H1 (cell line): ENCODE results near the gene APH1B.

ENCODE experiments used
- GTF2F1 ChIP-seq: IDR thresholded peaks from 2 replicates; pipeline ENCODE4 v1.6.1; 2012; ENCODE audit warnings: low read depth, low read length, improper control_type of control experiment, borderline replicate concordance
- HDAC2 ChIP-seq, 2 experiments: fragments of 300-600 bp in 1 of 2; sonication (generic) in 1 of 2; IDR thresholded peaks; 2 replicates each; pipeline ENCODE4 v1.6.1; 2011 to 2012; ENCODE audit warnings: low read depth in 2 of 2, low read length in 2 of 2, mild to moderate bottlenecking in 2 of 2, moderate library complexity in 2 of 2, borderline replicate concordance in 1 of 2, inconsistent platforms in 1 of 2
- JUND ChIP-seq: IDR thresholded peaks from 2 replicates; pipeline ENCODE4 v1.6.1; 2011; ENCODE audit warnings: mild to moderate bottlenecking, improper control_type of control experiment, low read length
- PHF8 ChIP-seq: fragments of 200-600 bp; sonication (generic); conservative IDR thresholded peaks from 2 replicates; pipeline ENCODE4 v1.7.1; 2012; ENCODE audit warnings: low read depth, mild to moderate bottlenecking, inconsistent platforms, low read length, moderate library complexity
- POLR2AphosphoS5 ChIP-seq: IDR thresholded peaks from 2 replicates; pipeline ENCODE4 v1.6.1; 2011; ENCODE audit warnings: low read depth, low read length
- RAD21 ChIP-seq, 2 experiments: IDR thresholded peaks in 1 of 2; conservative IDR thresholded peaks in 1 of 2; 2 replicates each; pipeline ENCODE4 v1.6.1; 2011; ENCODE audit warnings: low read depth in 2 of 2, low read length in 2 of 2, improper control_type of control experiment in 1 of 2, inconsistent platforms in 1 of 2, mild to moderate bottlenecking in 1 of 2, moderate library complexity in 1 of 2
- RFX5 ChIP-seq: IDR thresholded peaks from 2 replicates; pipeline ENCODE4 v1.6.1; 2011; ENCODE audit warnings: low read depth, low read length, improper control_type of control experiment, borderline replicate concordance
- SP1 ChIP-seq: IDR thresholded peaks from 2 replicates; pipeline ENCODE4 v1.6.1; 2011; ENCODE audit warnings: low read depth, low read length
- SUZ12 ChIP-seq: fragments of 200-600 bp; sonication (generic); IDR thresholded peaks from 2 replicates; pipeline ENCODE4 v1.6.1; 2012; ENCODE audit warnings: mild to moderate bottlenecking, inconsistent platforms, low read length, moderate library complexity, mixed read lengths
- TBP ChIP-seq: IDR thresholded peaks from 2 replicates; pipeline ENCODE4 v1.6.1; 2011; ENCODE audit warnings: low read depth, low read length, improper control_type of control experiment
- USF2 ChIP-seq: IDR thresholded peaks from 2 replicates; pipeline ENCODE4 v1.6.1; 2011; ENCODE audit warnings: low read length, improper control_type of control experiment
- TF ChIP-seq, protein P1 (sequence below), 3 experiments: IDR thresholded peaks; 1 replicate in 2 of 3; 2 replicates in 1 of 3; pipeline versions ENCODE4 v1.5.1 to v1.6.1; 2011; ENCODE audit warnings: low read length in 3 of 3, mild to moderate bottlenecking in 3 of 3, inconsistent platforms in 2 of 3, low read depth in 1 of 3, moderate library complexity in 1 of 3; ENCODE audit not compliant: insufficient read depth in 1 of 3; ENCODE audit errors: control extremely low read depth in 1 of 3

GRCh38 chr15:63292771-63293170, 15.4 kb downstream of the APH1B start:
- TF ChIP-seq RAD21 (IDR thresholded peaks at IDR 0.05 in 1 of 2, conservative IDR thresholded peaks at IDR 0.05 in 1 of 2; ENCODE audit: low read depth in 2 of 2, low read length in 2 of 2) (no peak), JUND (no peak), USF2 (no peak), POLR2AphosphoS5 (no peak), PHF8 (no peak), TBP (no peak), SP1 (no peak), RFX5 (no peak), HDAC2 (IDR thresholded peaks at IDR 0.05; ENCODE audit: borderline replicate concordance in 1 of 2, low read depth in 2 of 2, low read length in 2 of 2) (no peak), GTF2F1 (no peak), SUZ12 (no peak)
- TF ChIP-seq, protein P1, sequence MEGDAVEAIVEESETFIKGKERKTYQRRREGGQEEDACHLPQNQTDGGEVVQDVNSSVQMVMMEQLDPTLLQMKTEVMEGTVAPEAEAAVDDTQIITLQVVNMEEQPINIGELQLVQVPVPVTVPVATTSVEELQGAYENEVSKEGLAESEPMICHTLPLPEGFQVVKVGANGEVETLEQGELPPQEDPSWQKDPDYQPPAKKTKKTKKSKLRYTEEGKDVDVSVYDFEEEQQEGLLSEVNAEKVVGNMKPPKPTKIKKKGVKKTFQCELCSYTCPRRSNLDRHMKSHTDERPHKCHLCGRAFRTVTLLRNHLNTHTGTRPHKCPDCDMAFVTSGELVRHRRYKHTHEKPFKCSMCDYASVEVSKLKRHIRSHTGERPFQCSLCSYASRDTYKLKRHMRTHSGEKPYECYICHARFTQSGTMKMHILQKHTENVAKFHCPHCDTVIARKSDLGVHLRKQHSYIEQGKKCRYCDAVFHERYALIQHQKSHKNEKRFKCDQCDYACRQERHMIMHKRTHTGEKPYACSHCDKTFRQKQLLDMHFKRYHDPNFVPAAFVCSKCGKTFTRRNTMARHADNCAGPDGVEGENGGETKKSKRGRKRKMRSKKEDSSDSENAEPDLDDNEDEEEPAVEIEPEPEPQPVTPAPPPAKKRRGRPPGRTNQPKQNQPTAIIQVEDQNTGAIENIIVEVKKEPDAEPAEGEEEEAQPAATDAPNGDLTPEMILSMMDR (IDR thresholded peaks at IDR 0.05; ENCODE audit: control extremely low read depth in 1 of 3, insufficient read depth in 1 of 3, low read depth in 1 of 3, low read length in 3 of 3): no peak
